Gastroesophageal sphincter (tissue), 4 donors: ENCODE measurements around the gene SIRPA. TPM values are rescaled to one million over a fixed set of nuclear protein-coding genes. Genes with fewer than 3 reads are reported as not detected.

Experiments used
- ATAC-seq: fragments of 150-250 bp; one replicate; pipeline ENCODE4 v1.9.1; 2016; ENCODE audit warnings: mild to moderate bottlenecking, moderate library complexity
- H3K27ac ChIP-seq, 4 donors: fragments of 200-600 bp; sonication (generic) in 3 of 4; 1 replicate in 3 of 4; 2 replicates in 1 of 4; pipeline ENCODE4 v1.5.1; 2016 to 2019
- H3K27me3 ChIP-seq: fragments of 200-600 bp; sonication (generic); one replicate; pipeline ENCODE4 v1.5.1; 2019
- H3K36me3 ChIP-seq, 2 donors: fragments of 200-600 bp; sonication (generic); one replicate each; pipeline ENCODE4 v1.5.1; 2019; ENCODE audit warnings: control low read depth in 1 of 2
- H3K4me1 ChIP-seq, 3 donors: fragments of 200-600 bp; sonication (generic); 1 replicate in 2 of 3; 2 replicates in 1 of 3; pipeline ENCODE4 v1.5.1; 2016 to 2019; ENCODE audit warnings: control low read depth in 2 of 3
- H3K4me3 ChIP-seq, 2 donors: fragments of 200-600 bp; sonication (generic); one replicate each; pipeline ENCODE4 v1.5.1; 2019; ENCODE audit warnings: mild to moderate bottlenecking in 1 of 2, moderate library complexity in 1 of 2
- H3K9me3 ChIP-seq, 3 donors: fragments of 200-600 bp; sonication (generic); one replicate each; pipeline ENCODE4 v1.5.1; 2017 to 2019; ENCODE audit warnings: control low read depth in 2 of 3
- CTCF ChIP-seq, 4 experiments: fragments of 200-600 bp in 2 of 4; fragments of 450-650 bp in 2 of 4; sonication (generic) in 1 of 4; IDR thresholded peaks; one replicate each; pipeline ENCODE4 v1.5.1; 2017 to 2019; ENCODE audit warnings: antibody characterized with exemption in 4 of 4, mild to moderate bottlenecking in 2 of 4, moderate library complexity in 2 of 4
- EP300 ChIP-seq: sonication (generic); formaldehyde crosslinking; IDR thresholded peaks from one replicate; pipeline ENCODE4 v1.6.1; 2017; ENCODE audit warnings: antibody characterized with exemption, mild to moderate bottlenecking
- POLR2A ChIP-seq, 2 donors: fragments of 450-650 bp; IDR thresholded peaks; one replicate each; pipeline ENCODE4 v1.6.1; 2017; ENCODE audit warnings: antibody characterized with exemption in 2 of 2, mild to moderate bottlenecking in 2 of 2, moderate library complexity in 1 of 2
- POLR2AphosphoS5 ChIP-seq: sonication (generic); formaldehyde crosslinking; IDR thresholded peaks from one replicate; pipeline ENCODE4 v1.6.1; 2017; ENCODE audit warnings: antibody characterized with exemption
- WGBS, 2 donors: methylation state at CpG; one replicate each; pipeline ENCODE4 v1.1.5; 2018; ENCODE audit warnings: low coverage in 1 of 2; 5-methylcytosine and 5-hydroxymethylcytosine counted together
- total RNA-seq, 4 donors: library from RNA; depleted of rRNA; stranded (reverse); fragments of >200 nt; gene quantifications; one replicate each; pipeline ENCODE4 v1.1.0, GENCODE V29; 2016

SIRPA gene
- total RNA-seq, 4 donors from 2014 or later = 11.7 to 31.7 (median 27.4) TPM

DNA sequence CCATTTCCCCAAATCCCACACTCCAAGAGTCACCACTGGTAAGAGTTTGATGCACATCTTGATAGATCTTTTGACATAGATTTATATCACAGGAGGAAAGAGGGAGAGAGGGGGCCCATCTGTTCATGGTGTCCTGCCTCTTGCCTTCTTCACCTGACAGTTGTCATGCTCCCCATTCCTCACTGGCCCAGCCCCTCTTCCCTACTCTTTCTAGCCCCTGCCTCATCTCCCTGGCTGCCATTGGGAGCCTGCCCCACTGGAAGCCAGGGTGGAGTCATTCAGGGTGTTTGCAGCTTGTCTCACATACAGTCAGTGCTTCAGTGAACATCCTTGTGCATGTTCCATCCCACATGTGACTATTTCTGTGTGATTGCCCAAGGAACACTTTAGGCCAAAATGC, 27.6 kb downstream of the SIRPA start:
- TF ChIP-seq CTCF (IDR thresholded peaks at IDR 0.05) = no peak
- no peak for TF ChIP-seq EP300
- ATAC-seq = no peak
- Histone ChIP-seq H3K27me3 (no peaks in the 10 kb centered on the region), H3K9me3 (no peaks in the 10 kb centered on the region), H3K27ac (no peak overlapping the region), H3K4me1 (peaks cover 0 to 8% (median 0%) of the 10 kb centered on the region in 3 donors), H3K36me3 (peaks cover 0 to 84% of the 10 kb centered on the region in 2 donors), H3K4me3 (no peak overlapping the region)

- TF ChIP-seq CTCF (IDR thresholded peaks at IDR 0.05) (no peak), EP300 (no peak), POLR2A (IDR thresholded peaks at IDR 0.05) (no peak), POLR2AphosphoS5 (no peak)
- H3K4me3 ChIP-seq = no peak overlapping the region
- no peak overlapping the region for H3K27ac ChIP-seq
- no peaks in the 10 kb centered on the region for H3K27me3 ChIP-seq
- H3K4me1 ChIP-seq = peaks cover 0 to 8% (median 0%) of the 10 kb centered on the region in 3 donors
- WGBS, 2 donors = 90 to 96% methylated on average over 5 to 8 of the region's 13 CpGs
- peaks cover 0 to 81% of the 10 kb centered on the region in 2 donors for H3K36me3 ChIP-seq
- ATAC-seq = no peak
- no peaks in the 10 kb centered on the region for H3K9me3 ChIP-seq
These were observed 30.0 kb downstream of the SIRPA start for GRCh38 chr20:1924910-1925861.

DNA sequence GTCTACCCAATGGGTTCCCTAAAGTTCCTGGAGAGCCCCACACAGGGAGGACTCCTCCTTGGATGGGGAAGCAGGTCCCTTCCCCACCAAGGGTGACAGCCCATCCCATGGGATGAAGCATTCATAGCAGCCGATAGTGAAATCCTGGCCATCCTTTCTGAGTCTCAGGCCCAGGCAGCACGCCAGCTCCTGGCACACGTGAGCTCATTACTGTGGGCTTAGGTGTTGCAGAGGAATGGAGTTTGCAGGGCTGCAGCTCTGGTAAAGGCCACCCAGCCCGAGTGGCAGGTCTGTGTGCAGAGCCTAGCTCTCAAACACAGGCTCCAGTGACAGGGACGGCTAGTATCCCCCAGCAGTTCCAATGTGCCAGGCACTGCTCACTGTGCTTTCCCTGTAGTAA, 31.0 kb downstream of the SIRPA start:
- peaks cover 0 to 8% (median 0%) of the 10 kb centered on the region in 3 donors for H3K4me1 ChIP-seq
- no peak for ATAC-seq
- WGBS, 2 donors = 50% methylated on average over 3 of the region's 5 CpGs; no CpG with 5 or more reads in 1 of the 2 donors

GRCh38 chr20:1927217-1927616, 32.0 kb downstream of the SIRPA start:
- Histone ChIP-seq H3K4me3 (no peak overlapping the region), H3K27me3 (no peaks in the 10 kb centered on the region), H3K4me1 (peaks cover 0 to 8% (median 0%) of the 10 kb centered on the region in 3 donors), H3K36me3 (peaks cover 0 to 72% of the 10 kb centered on the region in 2 donors), H3K27ac (no peak overlapping the region), H3K9me3 (no peaks in the 10 kb centered on the region)
- ATAC-seq = no peak
- WGBS, 2 donors = 68 to 86% methylated on average over 5 of the region's 8 CpGs
- TF ChIP-seq POLR2A (IDR thresholded peaks at IDR 0.05) = no peak
- TF ChIP-seq EP300 = no peak
- no peak for TF ChIP-seq POLR2AphosphoS5
- TF ChIP-seq CTCF (IDR thresholded peaks at IDR 0.05) = no peak

More for the DNA sequence above, 31.0 kb downstream of the SIRPA start:
- H3K36me3 ChIP-seq = peaks cover 0 to 74% of the 10 kb centered on the region in 2 donors
- no peak overlapping the region for H3K27ac ChIP-seq
- TF ChIP-seq EP300 (no peak), POLR2A (IDR thresholded peaks at IDR 0.05) (no peak), CTCF (IDR thresholded peaks at IDR 0.05) (no peak), POLR2AphosphoS5 (no peak)
- no peaks in the 10 kb centered on the region for H3K27me3 ChIP-seq
- no peak overlapping the region for H3K4me3 ChIP-seq
- no peaks in the 10 kb centered on the region for H3K9me3 ChIP-seq

DNA sequence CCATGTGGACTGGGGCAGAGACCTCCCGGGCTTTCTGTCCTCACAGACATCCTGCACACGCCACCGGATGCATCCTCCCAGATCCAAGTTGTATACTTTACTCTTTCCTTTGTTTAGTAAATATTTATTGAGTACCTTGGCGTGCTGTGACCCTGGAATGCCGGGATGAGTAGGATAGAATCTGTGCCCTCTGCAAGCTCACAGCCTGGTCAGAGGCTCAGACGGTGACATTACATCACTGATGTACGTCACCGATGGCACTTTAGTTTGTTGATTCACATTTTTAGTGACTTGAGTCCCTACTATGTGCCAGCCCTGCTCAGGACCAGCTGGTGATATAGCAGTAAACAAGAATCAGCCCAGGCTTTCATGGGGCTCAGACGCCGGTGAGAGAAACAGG, 32.9 kb downstream of the SIRPA start:
- H3K27me3 ChIP-seq = no peaks in the 10 kb centered on the region
- ATAC-seq = no peak
- H3K4me1 ChIP-seq = peaks cover 0 to 9% (median 0%) of the 10 kb centered on the region in 3 donors
- no peaks in the 10 kb centered on the region for H3K9me3 ChIP-seq
- no peak overlapping the region for H3K27ac ChIP-seq
- H3K4me3 ChIP-seq = no peak overlapping the region
- WGBS, 2 donors = 81 to 89% methylated on average over 5 to 10 of the region's 10 CpGs
- H3K36me3 ChIP-seq = peaks cover 0 to 63% of the 10 kb centered on the region in 2 donors
- TF ChIP-seq POLR2AphosphoS5 (no peak), POLR2A (IDR thresholded peaks at IDR 0.05) (no peak), CTCF (IDR thresholded peaks at IDR 0.05) (no peak), EP300 (no peak)
